Astrocyte (in vitro differentiated cells and primary cell): Measurements from ENCODE around the gene RUVBL1. TPM values are rescaled to one million over a fixed set of nuclear protein-coding genes. Genes with fewer than 3 reads are reported as not detected.
A peak's percentile ranks its signal among the peaks of the same experiment; 100 is the strongest.

Source experiments
- DNase-seq: peaks from one replicate; pipeline ENCODE4 v3.0.0-alpha.2; 2010; ENCODE audit warnings: low read depth
- FAIRE-seq: peaks from 2 replicates; lab custom pipeline; 2011; peaks lifted over from hg19 to GRCh38; lab: Jason Lieb, UNC
- H2AFZ ChIP-seq: 2 replicates; pipeline ENCODE4 v1.6.0; 2012; ENCODE audit warnings: low read depth, low read length, inconsistent platforms
- H3K27ac ChIP-seq: 2 replicates; pipeline ENCODE4 v1.5.1; 2011; ENCODE audit warnings: low read depth, low read length, inconsistent platforms
- H3K27me3 ChIP-seq: 2 replicates; pipeline ENCODE4 v1.6.0; 2011; ENCODE audit warnings: low read length, inconsistent platforms; ENCODE audit not compliant: insufficient read depth
- H3K36me3 ChIP-seq: 2 replicates; pipeline ENCODE4 v1.5.1; 2011; ENCODE audit warnings: low read length, inconsistent platforms; ENCODE audit not compliant: insufficient read depth
- H3K4me1 ChIP-seq: 2 replicates; pipeline ENCODE4 v1.5.1; 2011; ENCODE audit warnings: low read length, inconsistent platforms; ENCODE audit not compliant: insufficient read depth
- H3K4me2 ChIP-seq: 2 replicates; pipeline ENCODE4 v1.6.0; 2012; ENCODE audit warnings: low read length, inconsistent platforms
- H3K4me3 ChIP-seq: 2 replicates; pipeline ENCODE4 v1.5.1; 2011; ENCODE audit warnings: low read depth, mild to moderate bottlenecking, low read length, inconsistent platforms; ENCODE audit not compliant: insufficient read depth
- H3K79me2 ChIP-seq: 2 replicates; pipeline ENCODE4 v1.6.0; 2012; ENCODE audit warnings: mild to moderate bottlenecking, low read length, inconsistent platforms; ENCODE audit not compliant: insufficient read depth
- H3K9ac ChIP-seq: 2 replicates; pipeline ENCODE4 v1.6.0; 2012; ENCODE audit warnings: mild to moderate bottlenecking, low read length, inconsistent platforms
- H3K9me3 ChIP-seq: 2 replicates; pipeline ENCODE4 v1.5.1; 2012; ENCODE audit warnings: low read depth, mild to moderate bottlenecking, low read length, inconsistent platforms; ENCODE audit not compliant: insufficient read depth
- H4K20me1 ChIP-seq: 2 replicates; pipeline ENCODE4 v1.6.0; 2012; ENCODE audit warnings: low read length, inconsistent platforms; ENCODE audit not compliant: insufficient read depth
- H3K27ac Mint-ChIP-seq: one replicate; pipeline ENCODE4 v1.8.0; 2021; ENCODE audit warnings: mild to moderate bottlenecking, mixed read lengths; ENCODE audit not compliant: unreplicated experiment
- H3K27me3 Mint-ChIP-seq: one replicate; pipeline ENCODE4 v1.8.0; 2021; ENCODE audit warnings: low read depth, mixed read lengths; ENCODE audit not compliant: unreplicated experiment
- H3K36me3 Mint-ChIP-seq: one replicate; pipeline ENCODE4 v1.8.0; 2021; ENCODE audit warnings: low read depth, mixed read lengths; ENCODE audit not compliant: unreplicated experiment
- H3K4me1 Mint-ChIP-seq: one replicate; pipeline ENCODE4 v1.8.0; 2021; ENCODE audit warnings: low read depth, mixed read lengths; ENCODE audit not compliant: unreplicated experiment
- H3K4me3 Mint-ChIP-seq: one replicate; pipeline ENCODE4 v1.8.0; 2021; ENCODE audit warnings: mild to moderate bottlenecking, moderate library complexity, mixed read lengths; ENCODE audit not compliant: unreplicated experiment
- H3K9me3 Mint-ChIP-seq: one replicate; pipeline ENCODE4 v1.8.0; 2021; ENCODE audit warnings: mild to moderate bottlenecking, mixed read lengths; ENCODE audit not compliant: unreplicated experiment
- CTCF ChIP-seq: IDR thresholded peaks from 2 replicates; pipeline ENCODE4 v1.5.1; 2011; ENCODE audit warnings: low read depth, mild to moderate bottlenecking, inconsistent platforms, low read length, moderate library complexity; ENCODE audit not compliant: insufficient read depth
- EZH2 ChIP-seq: IDR thresholded peaks from 2 replicates; pipeline ENCODE4 v1.6.1; 2012; ENCODE audit warnings: mild to moderate bottlenecking, low read length, inconsistent platforms; ENCODE audit not compliant: insufficient read depth
- total RNA-seq: library from RNA; stranded (reverse); gene quantifications from 2 replicates; pipeline ENCODE4 v1.2.1, GENCODE V29; 2021

The RUVBL1 gene
- total RNA-seq, 1 donor from 2014 or later: 43.0 TPM

- Histone ChIP-seq H3K4me1 (peaks cover 37% of the 10 kb centered on the region), H3K4me2 (no peak overlapping the region), H3K27ac (no peak overlapping the region), H2AFZ (no peak overlapping the region), H4K20me1 (peaks cover 26% of the 10 kb centered on the region), H3K36me3 (no peaks in the 10 kb centered on the region), H3K9me3 (no peaks in the 10 kb centered on the region), H3K4me3 (no peak overlapping the region), H3K79me2 (no peaks in the 10 kb centered on the region), H3K27me3 (no peaks in the 10 kb centered on the region), H3K9ac (no peak overlapping the region)
- Mint-ChIP-seq H3K4me1 (peaks cover 29% of the 10 kb centered on the region), H3K27ac (no peak overlapping the region), H3K27me3 (no peaks in the 10 kb centered on the region), H3K9me3 (no peaks in the 10 kb centered on the region), H3K4me3 (no peak overlapping the region), H3K36me3 (peaks cover 32% of the 10 kb centered on the region)
- FAIRE-seq (no peak), DNase-seq (peak; percentile 40)
- no peak for TF ChIP-seq EZH2
Measured at GRCh38 chr3:128081846-128082245, 41.8 kb downstream of the RUVBL1 start.

GRCh38 chr3:128081226-128081625, 42.4 kb downstream of the RUVBL1 start:
- H3K27ac Mint-ChIP-seq: peak overlapping the region; percentile 62
- no peak overlapping the region for H3K9ac ChIP-seq
- no peak for DNase-seq
- H3K79me2 ChIP-seq: no peaks in the 10 kb centered on the region
- H3K4me3 ChIP-seq: no peak overlapping the region
- peaks cover 29% of the 10 kb centered on the region for H3K4me1 Mint-ChIP-seq
- H3K9me3 Mint-ChIP-seq: no peaks in the 10 kb centered on the region
- H3K4me2 ChIP-seq: no peak overlapping the region
- peaks cover 43% of the 10 kb centered on the region for H3K4me1 ChIP-seq
- peaks cover 26% of the 10 kb centered on the region for H3K36me3 Mint-ChIP-seq
- H3K9me3 ChIP-seq: no peaks in the 10 kb centered on the region
- TF ChIP-seq CTCF: no peak
- no peak overlapping the region for H3K4me3 Mint-ChIP-seq
- no peak for FAIRE-seq
- H3K27me3 ChIP-seq: no peaks in the 10 kb centered on the region
- no peaks in the 10 kb centered on the region for H3K27me3 Mint-ChIP-seq
- no peaks in the 10 kb centered on the region for H3K36me3 ChIP-seq
- H2AFZ ChIP-seq: no peak overlapping the region
- H4K20me1 ChIP-seq: peaks cover 26% of the 10 kb centered on the region
- H3K27ac ChIP-seq: no peak overlapping the region

- Mint-ChIP-seq H3K9me3 (no peaks in the 10 kb centered on the region), H3K27ac (peak overlapping the region; percentile 62), H3K36me3 (peaks cover 23% of the 10 kb centered on the region), H3K4me3 (peak overlapping the region; percentile 1), H3K4me1 (peaks cover 29% of the 10 kb centered on the region), H3K27me3 (no peaks in the 10 kb centered on the region)
- Histone ChIP-seq H3K9ac (no peak overlapping the region), H3K4me3 (no peak overlapping the region), H3K4me1 (peaks cover 49% of the 10 kb centered on the region), H4K20me1 (peaks cover 26% of the 10 kb centered on the region), H3K4me2 (peak overlapping the region; percentile 60), H3K27me3 (no peaks in the 10 kb centered on the region), H3K36me3 (no peaks in the 10 kb centered on the region), H3K79me2 (no peaks in the 10 kb centered on the region), H3K9me3 (no peaks in the 10 kb centered on the region), H2AFZ (no peak overlapping the region), H3K27ac (peak overlapping the region; percentile 16)
- TF ChIP-seq EZH2 (no peak), CTCF (no peak)
- peak; percentile 95 for FAIRE-seq
- peak; percentile 89 for DNase-seq
Measured at GRCh38 chr3:128080323-128081080, 43.1 kb downstream of the RUVBL1 start.
